Vagina (tissue), 2 donors: ENCODE data around the gene HSPB6.

ENCODE experiments used
- POLR2A ChIP-seq, 2 donors: fragments of 450-650 bp; IDR thresholded peaks; one replicate each; pipeline ENCODE4 v1.6.1; 2017; ENCODE audit warnings: antibody characterized with exemption in 2 of 2, mild to moderate bottlenecking in 2 of 2, moderate library complexity in 2 of 2
- TF ChIP-seq, protein P1 (sequence below), 3 experiments: fragments of 450-650 bp in 2 of 3; fragments of 200-600 bp in 1 of 3; sonication (generic) in 1 of 3; IDR thresholded peaks; one replicate each; pipeline ENCODE4 v1.5.1; 2017 to 2019; ENCODE audit warnings: antibody characterized with exemption in 3 of 3, mild to moderate bottlenecking in 2 of 3, moderate library complexity in 2 of 3

DNA sequence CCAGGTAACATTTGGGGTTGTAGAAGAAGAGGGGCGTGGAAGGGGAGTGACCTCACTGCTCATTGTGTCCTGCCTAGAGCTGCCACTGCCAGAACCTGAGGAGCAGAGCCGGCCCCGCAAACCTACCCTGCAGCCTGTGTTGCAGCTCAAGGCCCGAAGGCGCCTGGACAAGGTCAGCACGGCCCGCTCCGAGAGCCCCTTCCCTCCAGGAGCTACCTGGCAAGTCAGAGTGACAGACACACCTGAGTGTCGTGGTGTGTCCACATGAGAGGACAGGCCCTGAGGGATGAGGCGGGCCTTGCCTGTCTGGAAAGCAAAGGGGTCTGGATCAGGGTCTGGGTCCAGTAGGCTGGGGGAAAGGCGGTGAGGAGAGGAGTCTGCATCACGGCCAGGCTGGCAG lies 32.3 kb downstream of the HSPB6 start:
- no peak for TF ChIP-seq POLR2A (IDR thresholded peaks at IDR 0.05)
- TF ChIP-seq, protein P1, sequence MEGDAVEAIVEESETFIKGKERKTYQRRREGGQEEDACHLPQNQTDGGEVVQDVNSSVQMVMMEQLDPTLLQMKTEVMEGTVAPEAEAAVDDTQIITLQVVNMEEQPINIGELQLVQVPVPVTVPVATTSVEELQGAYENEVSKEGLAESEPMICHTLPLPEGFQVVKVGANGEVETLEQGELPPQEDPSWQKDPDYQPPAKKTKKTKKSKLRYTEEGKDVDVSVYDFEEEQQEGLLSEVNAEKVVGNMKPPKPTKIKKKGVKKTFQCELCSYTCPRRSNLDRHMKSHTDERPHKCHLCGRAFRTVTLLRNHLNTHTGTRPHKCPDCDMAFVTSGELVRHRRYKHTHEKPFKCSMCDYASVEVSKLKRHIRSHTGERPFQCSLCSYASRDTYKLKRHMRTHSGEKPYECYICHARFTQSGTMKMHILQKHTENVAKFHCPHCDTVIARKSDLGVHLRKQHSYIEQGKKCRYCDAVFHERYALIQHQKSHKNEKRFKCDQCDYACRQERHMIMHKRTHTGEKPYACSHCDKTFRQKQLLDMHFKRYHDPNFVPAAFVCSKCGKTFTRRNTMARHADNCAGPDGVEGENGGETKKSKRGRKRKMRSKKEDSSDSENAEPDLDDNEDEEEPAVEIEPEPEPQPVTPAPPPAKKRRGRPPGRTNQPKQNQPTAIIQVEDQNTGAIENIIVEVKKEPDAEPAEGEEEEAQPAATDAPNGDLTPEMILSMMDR (IDR thresholded peaks at IDR 0.05) = no peak
